ENCODE measurements around the gene PIAS1. TPM values are rescaled to one million over a fixed set of nuclear protein-coding genes. Genes with fewer than 3 reads are reported as not detected.

The PIAS1 gene
- total RNA-seq, 4 donors from 2014 or later = 26.2 to 68.4 (median 53.1) TPM

DNA sequence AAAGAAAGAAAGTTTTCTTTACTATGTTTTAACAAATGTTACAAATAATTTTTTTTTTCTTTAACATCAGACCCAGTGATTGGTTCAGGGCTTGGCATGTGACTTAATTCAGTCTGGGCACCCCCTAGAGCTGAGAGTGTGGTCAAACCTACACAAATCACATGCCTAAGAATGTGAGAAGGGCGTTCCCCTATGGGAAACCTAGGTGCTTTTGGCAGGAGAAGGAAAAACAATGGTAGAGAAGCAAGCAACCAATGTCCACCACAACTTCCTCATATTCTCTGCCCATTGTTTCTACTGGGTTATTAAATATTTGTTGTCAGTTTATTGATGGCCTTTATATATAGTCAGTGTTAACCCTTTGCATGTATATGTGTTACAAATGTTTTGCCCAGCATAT is 21.4 kb upstream of the PIAS1 start:
- 68% methylated on average over 1 of the region's 1 CpG for WGBS
- intact Hi-C loops (cut with DNase I) = no loop called here
- Histone ChIP-seq H3K4me1 (no peaks in the 10 kb centered on the region), H3K36me3 (no peaks in the 10 kb centered on the region), H3K27ac (replicated peaks in 1 of 4) (no peak overlapping the region), H3K9me3 (no peaks in the 10 kb centered on the region), H3K27me3 (no peaks in the 10 kb centered on the region), H3K4me3 (no peak overlapping the region)
- TF ChIP-seq EP300 (IDR thresholded peaks at IDR 0.05) (no peak), POLR2A (IDR thresholded peaks at IDR 0.05; ENCODE audit: low read depth) (no peak), POLR2AphosphoS5 (IDR thresholded peaks at IDR 0.05) (no peak)
- TF ChIP-seq, protein P1, sequence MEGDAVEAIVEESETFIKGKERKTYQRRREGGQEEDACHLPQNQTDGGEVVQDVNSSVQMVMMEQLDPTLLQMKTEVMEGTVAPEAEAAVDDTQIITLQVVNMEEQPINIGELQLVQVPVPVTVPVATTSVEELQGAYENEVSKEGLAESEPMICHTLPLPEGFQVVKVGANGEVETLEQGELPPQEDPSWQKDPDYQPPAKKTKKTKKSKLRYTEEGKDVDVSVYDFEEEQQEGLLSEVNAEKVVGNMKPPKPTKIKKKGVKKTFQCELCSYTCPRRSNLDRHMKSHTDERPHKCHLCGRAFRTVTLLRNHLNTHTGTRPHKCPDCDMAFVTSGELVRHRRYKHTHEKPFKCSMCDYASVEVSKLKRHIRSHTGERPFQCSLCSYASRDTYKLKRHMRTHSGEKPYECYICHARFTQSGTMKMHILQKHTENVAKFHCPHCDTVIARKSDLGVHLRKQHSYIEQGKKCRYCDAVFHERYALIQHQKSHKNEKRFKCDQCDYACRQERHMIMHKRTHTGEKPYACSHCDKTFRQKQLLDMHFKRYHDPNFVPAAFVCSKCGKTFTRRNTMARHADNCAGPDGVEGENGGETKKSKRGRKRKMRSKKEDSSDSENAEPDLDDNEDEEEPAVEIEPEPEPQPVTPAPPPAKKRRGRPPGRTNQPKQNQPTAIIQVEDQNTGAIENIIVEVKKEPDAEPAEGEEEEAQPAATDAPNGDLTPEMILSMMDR (IDR thresholded peaks at IDR 0.05) = no peak
- no peak for DNase-seq (ENCODE audit: extremely low spot score)

DNA sequence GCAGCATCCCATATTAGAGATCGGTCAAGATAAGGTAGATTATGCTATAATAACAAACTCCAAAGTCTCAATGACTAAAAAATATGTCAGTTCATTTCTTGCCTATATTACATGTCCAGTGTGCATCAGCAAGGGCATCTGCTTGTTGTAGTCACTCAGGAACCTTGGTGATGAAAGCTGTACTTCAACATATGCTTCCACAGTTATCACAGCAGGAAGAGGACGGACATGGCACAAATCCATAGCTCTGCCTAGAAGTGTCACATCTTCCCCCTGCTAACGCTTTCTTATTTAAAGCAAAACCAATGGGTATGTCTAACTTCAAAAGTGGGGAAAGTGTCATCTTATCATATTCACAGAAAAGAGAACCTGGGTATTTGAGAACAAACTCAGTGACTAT is 20.0 kb upstream of the PIAS1 start:
- Histone ChIP-seq H3K27ac (replicated peaks in 1 of 4) (no peak overlapping the region), H3K36me3 (no peaks in the 10 kb centered on the region), H3K4me1 (no peaks in the 10 kb centered on the region), H3K9me3 (no peaks in the 10 kb centered on the region), H3K4me3 (no peak overlapping the region), H3K27me3 (no peaks in the 10 kb centered on the region)
- intact Hi-C loops (cut with DNase I) = no loop called here
- 80% methylated on average over 3 of the region's 3 CpGs for WGBS
- DNase-seq (ENCODE audit: extremely low spot score) = no peak
- TF ChIP-seq, protein P1 (IDR thresholded peaks at IDR 0.05) = no peak
- TF ChIP-seq EP300 (IDR thresholded peaks at IDR 0.05) = no peak
- TF ChIP-seq POLR2A (IDR thresholded peaks at IDR 0.05; ENCODE audit: low read depth) = no peak
- TF ChIP-seq POLR2AphosphoS5 (IDR thresholded peaks at IDR 0.05) = no peak

DNA sequence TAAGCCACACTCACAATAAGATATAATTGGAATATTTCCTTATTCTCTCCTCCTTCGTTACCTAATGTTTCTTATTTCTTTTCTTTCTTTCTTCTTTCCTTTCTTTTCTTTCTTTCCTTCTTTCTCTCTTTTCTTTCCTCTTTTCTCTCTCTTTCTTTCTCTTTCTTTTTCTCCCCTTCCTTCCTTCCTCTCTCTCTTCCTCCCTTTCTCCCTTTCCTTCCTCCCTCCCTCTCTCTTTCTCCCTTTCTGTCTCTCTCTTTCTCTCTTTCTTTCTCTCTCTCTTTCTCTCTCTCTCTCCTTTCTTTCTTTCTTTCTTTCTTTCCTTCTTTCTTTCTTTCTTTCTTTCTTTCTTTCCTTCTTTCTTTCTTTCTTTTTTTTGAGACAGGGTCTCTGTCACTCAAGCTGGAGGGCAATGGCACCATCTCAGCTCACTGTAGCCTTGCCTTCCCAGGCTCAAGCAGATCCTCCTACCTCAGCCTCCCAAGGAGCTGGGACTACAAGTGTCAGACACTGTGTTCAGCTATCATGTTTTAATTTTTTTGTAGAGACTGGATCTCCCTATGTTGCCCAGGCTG is 19.3 kb upstream of the PIAS1 start:
- Histone ChIP-seq H3K27me3 (no peaks in the 10 kb centered on the region), H3K36me3 (no peaks in the 10 kb centered on the region), H3K4me1 (no peaks in the 10 kb centered on the region), H3K27ac (replicated peaks in 1 of 4) (no peak overlapping the region), H3K4me3 (no peak overlapping the region), H3K9me3 (peaks cover 0 to 4% (median 0%) of the 10 kb centered on the region in 4 donors)
- no peak for DNase-seq (ENCODE audit: extremely low spot score)
- WGBS = 97% methylated on average over 1 of the region's 1 CpG
- intact Hi-C loops (cut with DNase I) = no loop called here
- TF ChIP-seq POLR2AphosphoS5 (IDR thresholded peaks at IDR 0.05) = no peak
- no peak for TF ChIP-seq POLR2A (IDR thresholded peaks at IDR 0.05; ENCODE audit: low read depth)
- TF ChIP-seq, protein P1 (IDR thresholded peaks at IDR 0.05) = no peak
- no peak for TF ChIP-seq EP300 (IDR thresholded peaks at IDR 0.05)

DNA sequence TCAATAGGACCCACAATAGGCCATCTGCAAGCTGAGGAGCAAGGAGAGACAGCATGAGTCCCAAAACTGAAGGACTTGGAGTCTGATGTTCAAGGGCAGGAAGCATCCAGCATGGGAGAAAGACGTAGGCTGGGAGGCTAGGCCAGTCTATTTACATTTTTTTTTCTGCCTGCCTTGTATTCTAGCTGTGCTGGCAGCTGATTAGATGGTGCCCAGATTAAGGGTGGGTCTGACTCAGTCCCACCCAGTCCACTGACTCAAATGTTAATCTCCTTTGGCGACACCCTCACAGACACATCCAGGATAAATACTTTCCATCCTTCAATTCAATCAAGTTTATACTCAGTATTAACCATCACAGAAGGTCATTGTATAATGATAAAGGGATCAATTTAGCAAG is 15.9 kb upstream of the PIAS1 start:
- WGBS = 86% methylated on average over 2 of the region's 2 CpGs

More for the DNA sequence above, 15.9 kb upstream of the PIAS1 start:
- Histone ChIP-seq H3K4me1 (no peaks in the 10 kb centered on the region), H3K27ac (replicated peaks in 1 of 4) (no peak overlapping the region), H3K9me3 (peaks cover 0 to 7% (median 0%) of the 10 kb centered on the region in 4 donors), H3K36me3 (no peaks in the 10 kb centered on the region), H3K27me3 (no peaks in the 10 kb centered on the region), H3K4me3 (no peak overlapping the region)
- intact Hi-C loops (cut with DNase I) = no loop called here
- TF ChIP-seq, protein P1 (IDR thresholded peaks at IDR 0.05) = no peak
- TF ChIP-seq EP300 (IDR thresholded peaks at IDR 0.05) (no peak), POLR2AphosphoS5 (IDR thresholded peaks at IDR 0.05) (no peak), POLR2A (IDR thresholded peaks at IDR 0.05; ENCODE audit: low read depth) (no peak)
- DNase-seq (ENCODE audit: extremely low spot score) = no peak
